Heart left ventricle (tissue), 13 donors: ENCODE data around the gene CPB2.

Experiments used
- CTCF ChIP-seq, 12 donors: fragments of 200-600 bp; sonication (generic) in 4 of 12; IDR thresholded peaks; one replicate each; pipeline versions ENCODE4 v1.5.0 to v1.8.0; 2018 to 2022; ENCODE audit warnings: antibody characterized with exemption in 12 of 12, mild to moderate bottlenecking in 5 of 12
- POLR2A ChIP-seq, 2 donors: fragments of 450-650 bp; IDR thresholded peaks; one replicate each; pipeline ENCODE4 v1.6.1; 2017; ENCODE audit warnings: antibody characterized with exemption in 2 of 2, mild to moderate bottlenecking in 2 of 2, moderate library complexity in 2 of 2
- donor health status: ischemic (EF 13 %, LVEDD 7.1; RV severe dilation, severe dysfunction).
- donor health status: DM: no; HTN: yes; CAD: no.
- donor health status: DM: no; HTN: no; CAD: no.
- donor health status: ischemic (EF 25% LVEDD 6.9; RV normal size, moderate dysfunction).
- donor health status: ischemic (EF 25% LVEDD 5.7; RV mildly dilated, moderate dysfunction).
- donor health status: ischemic (EF 35%, LVEDD 5.7; RV mildly dilated, moderate dysfunction).
- donor health status: nonischemic (EF 11% LVEDD 7.7; RV severe dilation, severe dysfunction).
- donor health status: DM: yes; HTN: yes; CAD: no.
- donor health status: PGD.
- donor health status: ischemic (EF 29% LVEDD 5.4; RV normal size, mild dysfunction).
- donor health status: nonischemic (EF 23%, LVEDD 6.1; RV moderate dilation, normal function).

GRCh38 chr13:46126056-46126455, 21.2 kb upstream of the CPB2 start:
- no peak for TF ChIP-seq CTCF (IDR thresholded peaks at IDR 0.05)
- no peak for TF ChIP-seq POLR2A (IDR thresholded peaks at IDR 0.05)
